Cardiac muscle cell (in vitro differentiated cells and primary cell): Measurements from ENCODE around the gene SLC7A8. TPM values are rescaled to one million over a fixed set of nuclear protein-coding genes. Genes with fewer than 3 reads are reported as not detected.

Experiments used
- DNase-seq, 2 donors: peaks; one replicate each; pipeline versions ENCODE4 v3.0.0 to v3.0.0-alpha.2; 2010 to 2017; ENCODE audit warnings: low read depth in 1 of 2, low spot score in 1 of 2
- H3K27ac ChIP-seq: fragments of 200-600 bp; sonication (generic); 2 replicates; pipeline ENCODE4 v1.5.1; 2016
- H3K27me3 ChIP-seq: fragments of 200-600 bp; sonication (generic); 2 replicates; pipeline ENCODE4 v1.6.0; 2016; ENCODE audit warnings: control low read depth
- H3K36me3 ChIP-seq: fragments of 200-600 bp; sonication (generic); 2 replicates; pipeline ENCODE4 v1.5.1; 2016; ENCODE audit warnings: control low read depth
- H3K4me1 ChIP-seq: fragments of 200-600 bp; sonication (generic); 2 replicates; pipeline ENCODE4 v1.8.1; 2017; ENCODE audit warnings: low read depth, mild to moderate bottlenecking, mixed run types
- H3K4me3 ChIP-seq: fragments of 200-600 bp; sonication (generic); 2 replicates; pipeline ENCODE4 v1.5.1; 2016; ENCODE audit warnings: mild to moderate bottlenecking
- H3K9me3 ChIP-seq: fragments of 200-600 bp; sonication (generic); 2 replicates; pipeline ENCODE4 v1.5.1; 2017; ENCODE audit warnings: low read depth, mild to moderate bottlenecking, control low read depth
- CTCF ChIP-seq: IDR thresholded peaks from 2 replicates; pipeline ENCODE4 v1.5.1; 2012; ENCODE audit warnings: low read depth, mild to moderate bottlenecking, low read length
- polyA plus RNA-seq: library from polyadenylated mRNA; unstranded; fragments of >200 nt; fragmentation: Nextera tagmentation; extraction: Ambion mirVana; gene quantifications from 2 replicates; pipeline ENCODE4 v1.2.1, GENCODE V29; 2016
- total RNA-seq: library from RNA; depleted of rRNA; stranded (reverse); fragments of >200 nt; gene quantifications from 2 replicates; pipeline ENCODE4 v1.2.3, GENCODE V29; 2016

SLC7A8 gene
- total and polyA plus RNA-seq, 2 experiments from 2014 or later = 14.0 to 14.1 TPM

- Histone ChIP-seq H3K36me3 (no peaks in the 10 kb centered on the region), H3K4me1 (peaks cover 4% of the 10 kb centered on the region), H3K27ac (no peak overlapping the region), H3K4me3 (no peak overlapping the region), H3K27me3 (no peaks in the 10 kb centered on the region), H3K9me3 (no peaks in the 10 kb centered on the region)
- no peak for TF ChIP-seq CTCF
- peak in 1 of 2 donors; percentile 93 for DNase-seq
Measured at GRCh38 chr14:23121361-23121771, 62.1 kb downstream of the SLC7A8 start.

- peak; percentile 100 for TF ChIP-seq CTCF
- H3K4me1 ChIP-seq = peaks cover 4% of the 10 kb centered on the region
- no peak overlapping the region for H3K4me3 ChIP-seq
- H3K27ac ChIP-seq = no peak overlapping the region
- H3K27me3 ChIP-seq = no peaks in the 10 kb centered on the region
- DNase-seq = peak; percentile 93
- no peaks in the 10 kb centered on the region for H3K9me3 ChIP-seq
- H3K36me3 ChIP-seq = no peaks in the 10 kb centered on the region
Measured at GRCh38 chr14:23120541-23121251, 62.8 kb downstream of the SLC7A8 start.

GRCh38 chr14:23119363-23120327, 63.8 kb downstream of the SLC7A8 start:
- Histone ChIP-seq H3K27ac (no peak overlapping the region), H3K27me3 (no peaks in the 10 kb centered on the region)

GRCh38 chr14:23118506-23119362, 64.7 kb downstream of the SLC7A8 start, which contains the start of gene CEBPE:
Gene CEBPE, minus strand, starts transcription at chr14:23119255. Its CDS starts 164 bp downstream, at chr14:23119091.
- no peak for DNase-seq
- H3K9me3 ChIP-seq = no peaks in the 10 kb centered on the region
- no peaks in the 10 kb centered on the region for H3K36me3 ChIP-seq
- H3K27me3 ChIP-seq = no peaks in the 10 kb centered on the region
- peaks cover 18% of the 10 kb centered on the region for H3K4me1 ChIP-seq
- H3K27ac ChIP-seq = no peak within 1 kb of the TSS
- TF ChIP-seq CTCF = no peak
- H3K4me3 ChIP-seq = no peak within 1 kb of the TSS

More at GRCh38 chr14:23119363-23120327, 63.8 kb downstream of the SLC7A8 start:
- TF ChIP-seq CTCF = no peak
- Histone ChIP-seq H3K36me3 (no peaks in the 10 kb centered on the region), H3K9me3 (no peaks in the 10 kb centered on the region), H3K4me1 (peaks cover 9% of the 10 kb centered on the region), H3K4me3 (no peak overlapping the region)
- DNase-seq = no peak
